ENCODE results near the gene ZNF592. TPM values are rescaled to one million over a fixed set of nuclear protein-coding genes. Genes with fewer than 3 reads are reported as not detected.

ZNF592 gene
- total RNA-seq, 1 experiment from 2014 or later, result 34.6 TPM

DNA sequence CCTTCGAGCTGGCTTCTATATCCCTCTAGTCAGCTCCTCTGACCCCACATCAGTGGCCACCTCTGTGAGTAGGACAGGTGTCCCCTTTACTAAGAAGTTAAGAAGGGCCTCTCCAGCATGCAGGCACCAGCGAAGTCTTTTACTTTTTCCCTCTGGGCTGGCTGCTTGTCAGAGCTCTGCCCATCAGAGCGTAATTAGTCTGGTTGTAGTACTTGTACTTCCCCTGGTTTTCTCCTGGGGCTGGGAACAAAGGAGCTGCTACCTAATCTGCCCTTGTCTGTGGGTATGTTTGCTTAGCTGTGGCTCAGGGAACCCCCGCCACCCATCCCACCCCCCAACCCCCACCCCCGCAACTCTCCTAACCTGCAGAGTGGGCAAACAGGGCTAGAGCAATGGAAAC is 41.4 kb downstream of the ZNF592 start:
- WGBS (ENCODE audit: extremely low coverage, insufficient read length, low lambda C conversion rate), result no CpG with 5 or more reads among the region's 5 CpGs
- H3K36me3 Mint-ChIP-seq (ENCODE audit: insufficient read depth in 1 of 3, low read depth in 3 of 3), result peaks cover 12 to 48% (median 22%) of the 10 kb centered on the region in 3 experiments
- no peaks in the 10 kb centered on the region for H3K27me3 Mint-ChIP-seq (ENCODE audit: low read depth)

More for the DNA sequence above, 41.4 kb downstream of the ZNF592 start:
- H3K23ac ChIP-seq (ENCODE audit: insufficient read length, low read depth, low read length), result no peak overlapping the region
- no peak overlapping the region for H2BK12ac ChIP-seq (ENCODE audit: insufficient read length, low read depth, low read length)
- no peaks in the 10 kb centered on the region for H3K79me2 ChIP-seq (ENCODE audit: insufficient read depth, low read length)
- no peak overlapping the region for H3T11ph ChIP-seq (ENCODE audit: low read length)
- no peak overlapping the region for H2BK20ac ChIP-seq (ENCODE audit: low read depth, low read length, poor library complexity, severe bottlenecking)
- no peak overlapping the region for H2AK5ac ChIP-seq (ENCODE audit: insufficient read length, low read length)
- no peak overlapping the region for H2BK15ac ChIP-seq (ENCODE audit: low read depth, low read length)
- no peaks in the 10 kb centered on the region for H3K9me3 ChIP-seq (ENCODE audit: control insufficient read depth, low read depth, low read length)
- H3K4me1 ChIP-seq (ENCODE audit: insufficient read depth, low read length), result no peaks in the 10 kb centered on the region
- H4K20me1 ChIP-seq (ENCODE audit: control insufficient read depth, insufficient read depth, insufficient read length), result no peaks in the 10 kb centered on the region
- no peaks in the 10 kb centered on the region for H3K27me3 ChIP-seq (ENCODE audit: insufficient read depth, low read length)
- TF ChIP-seq, protein P1, sequence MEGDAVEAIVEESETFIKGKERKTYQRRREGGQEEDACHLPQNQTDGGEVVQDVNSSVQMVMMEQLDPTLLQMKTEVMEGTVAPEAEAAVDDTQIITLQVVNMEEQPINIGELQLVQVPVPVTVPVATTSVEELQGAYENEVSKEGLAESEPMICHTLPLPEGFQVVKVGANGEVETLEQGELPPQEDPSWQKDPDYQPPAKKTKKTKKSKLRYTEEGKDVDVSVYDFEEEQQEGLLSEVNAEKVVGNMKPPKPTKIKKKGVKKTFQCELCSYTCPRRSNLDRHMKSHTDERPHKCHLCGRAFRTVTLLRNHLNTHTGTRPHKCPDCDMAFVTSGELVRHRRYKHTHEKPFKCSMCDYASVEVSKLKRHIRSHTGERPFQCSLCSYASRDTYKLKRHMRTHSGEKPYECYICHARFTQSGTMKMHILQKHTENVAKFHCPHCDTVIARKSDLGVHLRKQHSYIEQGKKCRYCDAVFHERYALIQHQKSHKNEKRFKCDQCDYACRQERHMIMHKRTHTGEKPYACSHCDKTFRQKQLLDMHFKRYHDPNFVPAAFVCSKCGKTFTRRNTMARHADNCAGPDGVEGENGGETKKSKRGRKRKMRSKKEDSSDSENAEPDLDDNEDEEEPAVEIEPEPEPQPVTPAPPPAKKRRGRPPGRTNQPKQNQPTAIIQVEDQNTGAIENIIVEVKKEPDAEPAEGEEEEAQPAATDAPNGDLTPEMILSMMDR (conservative IDR thresholded peaks at IDR 0.05), result no peak
- no peak overlapping the region for H4K8ac ChIP-seq (replicated peaks; ENCODE audit: insufficient read length, low read depth, low read length)
- H3K4me2 ChIP-seq (ENCODE audit: insufficient read depth, insufficient read length, low read length), result no peak overlapping the region
- no peaks in the 10 kb centered on the region for H3K9me3 Mint-ChIP-seq
- no peak overlapping the region for H2BK120ac ChIP-seq (ENCODE audit: low read depth, low read length, poor library complexity, severe bottlenecking)
- peaks cover 6 to 9% of the 10 kb centered on the region in 2 experiments for H3K4me1 Mint-ChIP-seq
- H3K14ac ChIP-seq (ENCODE audit: insufficient read depth, low read length), result no peak overlapping the region
- H3K27ac Mint-ChIP-seq, result peak overlapping the region in 1 of 3 experiments; percentile 90; a peak in 2 of 7 replicates
- H3K9ac ChIP-seq (ENCODE audit: extremely low read depth, insufficient read length, low read length), result no peak overlapping the region
- peaks cover 7% of the 10 kb centered on the region for H3K79me1 ChIP-seq (ENCODE audit: insufficient read depth, low read depth, low read length, poor library complexity, severe bottlenecking)
- H3K18ac ChIP-seq (ENCODE audit: insufficient read length, low read depth, low read length), result no peak overlapping the region
- DNase-seq, result no peak
- no peak overlapping the region for H4K91ac ChIP-seq (ENCODE audit: insufficient read length, low read depth, low read length)
- H3K23me2 ChIP-seq (ENCODE audit: insufficient read length, low read depth, low read length, poor library complexity, severe bottlenecking), result no peaks in the 10 kb centered on the region
- no peak overlapping the region for H3K4ac ChIP-seq (ENCODE audit: low read depth, low read length)
- no peak overlapping the region for H3K27ac ChIP-seq (ENCODE audit: insufficient read length, low read depth, low read length)
- H3K4me3 Mint-ChIP-seq, result no peak overlapping the region
- no peak overlapping the region for H3K56ac ChIP-seq (ENCODE audit: insufficient read length, low read depth, low read length)
- no peak overlapping the region for H2AFZ ChIP-seq (ENCODE audit: low read length)
- H4K5ac ChIP-seq (ENCODE audit: insufficient read length, low read depth, low read length), result no peak overlapping the region
- H2BK5ac ChIP-seq (ENCODE audit: insufficient read length, low read length), result no peak overlapping the region

All from H9 (cell line).